ENCODE measurements around the gene G2E3. TPM values are rescaled to one million over a fixed set of nuclear protein-coding genes. Genes with fewer than 3 reads are reported as not detected.

G2E3 gene
- total and polyA plus RNA-seq, 2 of the 13 experiments (the other 11 are each of a cell fraction or from before 2014, with no cell fraction given): 22.8 to 63.0 TPM

- TF ChIP-seq, protein P1, sequence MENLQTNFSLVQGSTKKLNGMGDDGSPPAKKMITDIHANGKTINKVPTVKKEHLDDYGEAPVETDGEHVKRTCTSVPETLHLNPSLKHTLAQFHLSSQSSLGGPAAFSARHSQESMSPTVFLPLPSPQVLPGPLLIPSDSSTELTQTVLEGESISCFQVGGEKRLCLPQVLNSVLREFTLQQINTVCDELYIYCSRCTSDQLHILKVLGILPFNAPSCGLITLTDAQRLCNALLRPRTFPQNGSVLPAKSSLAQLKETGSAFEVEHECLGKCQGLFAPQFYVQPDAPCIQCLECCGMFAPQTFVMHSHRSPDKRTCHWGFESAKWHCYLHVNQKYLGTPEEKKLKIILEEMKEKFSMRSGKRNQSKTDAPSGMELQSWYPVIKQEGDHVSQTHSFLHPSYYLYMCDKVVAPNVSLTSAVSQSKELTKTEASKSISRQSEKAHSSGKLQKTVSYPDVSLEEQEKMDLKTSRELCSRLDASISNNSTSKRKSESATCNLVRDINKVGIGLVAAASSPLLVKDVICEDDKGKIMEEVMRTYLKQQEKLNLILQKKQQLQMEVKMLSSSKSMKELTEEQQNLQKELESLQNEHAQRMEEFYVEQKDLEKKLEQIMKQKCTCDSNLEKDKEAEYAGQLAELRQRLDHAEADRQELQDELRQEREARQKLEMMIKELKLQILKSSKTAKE (CRISPR knock-in tag; IDR thresholded peaks at IDR 0.05; ENCODE audit: borderline replicate concordance): no peak
- TF ChIP-seq SOX5 (CRISPR knock-in tag; IDR thresholded peaks at IDR 0.05; ENCODE audit: borderline replicate concordance): no peak
- TF ChIP-seq ZNF781 (CRISPR knock-in tag; IDR thresholded peaks at IDR 0.05; ENCODE audit: borderline replicate concordance, not compliant biosample characterization): no peak
- TF ChIP-seq ZNF12 (CRISPR knock-in tag; IDR thresholded peaks at IDR 0.05): 0 out of 2 replicates have a peak, but pooled peaks have one; percentile 35
- TF ChIP-seq ZNF280B (CRISPR knock-in tag; IDR thresholded peaks at IDR 0.05; ENCODE audit: borderline replicate concordance): no peak
- TF ChIP-seq, protein P2, sequence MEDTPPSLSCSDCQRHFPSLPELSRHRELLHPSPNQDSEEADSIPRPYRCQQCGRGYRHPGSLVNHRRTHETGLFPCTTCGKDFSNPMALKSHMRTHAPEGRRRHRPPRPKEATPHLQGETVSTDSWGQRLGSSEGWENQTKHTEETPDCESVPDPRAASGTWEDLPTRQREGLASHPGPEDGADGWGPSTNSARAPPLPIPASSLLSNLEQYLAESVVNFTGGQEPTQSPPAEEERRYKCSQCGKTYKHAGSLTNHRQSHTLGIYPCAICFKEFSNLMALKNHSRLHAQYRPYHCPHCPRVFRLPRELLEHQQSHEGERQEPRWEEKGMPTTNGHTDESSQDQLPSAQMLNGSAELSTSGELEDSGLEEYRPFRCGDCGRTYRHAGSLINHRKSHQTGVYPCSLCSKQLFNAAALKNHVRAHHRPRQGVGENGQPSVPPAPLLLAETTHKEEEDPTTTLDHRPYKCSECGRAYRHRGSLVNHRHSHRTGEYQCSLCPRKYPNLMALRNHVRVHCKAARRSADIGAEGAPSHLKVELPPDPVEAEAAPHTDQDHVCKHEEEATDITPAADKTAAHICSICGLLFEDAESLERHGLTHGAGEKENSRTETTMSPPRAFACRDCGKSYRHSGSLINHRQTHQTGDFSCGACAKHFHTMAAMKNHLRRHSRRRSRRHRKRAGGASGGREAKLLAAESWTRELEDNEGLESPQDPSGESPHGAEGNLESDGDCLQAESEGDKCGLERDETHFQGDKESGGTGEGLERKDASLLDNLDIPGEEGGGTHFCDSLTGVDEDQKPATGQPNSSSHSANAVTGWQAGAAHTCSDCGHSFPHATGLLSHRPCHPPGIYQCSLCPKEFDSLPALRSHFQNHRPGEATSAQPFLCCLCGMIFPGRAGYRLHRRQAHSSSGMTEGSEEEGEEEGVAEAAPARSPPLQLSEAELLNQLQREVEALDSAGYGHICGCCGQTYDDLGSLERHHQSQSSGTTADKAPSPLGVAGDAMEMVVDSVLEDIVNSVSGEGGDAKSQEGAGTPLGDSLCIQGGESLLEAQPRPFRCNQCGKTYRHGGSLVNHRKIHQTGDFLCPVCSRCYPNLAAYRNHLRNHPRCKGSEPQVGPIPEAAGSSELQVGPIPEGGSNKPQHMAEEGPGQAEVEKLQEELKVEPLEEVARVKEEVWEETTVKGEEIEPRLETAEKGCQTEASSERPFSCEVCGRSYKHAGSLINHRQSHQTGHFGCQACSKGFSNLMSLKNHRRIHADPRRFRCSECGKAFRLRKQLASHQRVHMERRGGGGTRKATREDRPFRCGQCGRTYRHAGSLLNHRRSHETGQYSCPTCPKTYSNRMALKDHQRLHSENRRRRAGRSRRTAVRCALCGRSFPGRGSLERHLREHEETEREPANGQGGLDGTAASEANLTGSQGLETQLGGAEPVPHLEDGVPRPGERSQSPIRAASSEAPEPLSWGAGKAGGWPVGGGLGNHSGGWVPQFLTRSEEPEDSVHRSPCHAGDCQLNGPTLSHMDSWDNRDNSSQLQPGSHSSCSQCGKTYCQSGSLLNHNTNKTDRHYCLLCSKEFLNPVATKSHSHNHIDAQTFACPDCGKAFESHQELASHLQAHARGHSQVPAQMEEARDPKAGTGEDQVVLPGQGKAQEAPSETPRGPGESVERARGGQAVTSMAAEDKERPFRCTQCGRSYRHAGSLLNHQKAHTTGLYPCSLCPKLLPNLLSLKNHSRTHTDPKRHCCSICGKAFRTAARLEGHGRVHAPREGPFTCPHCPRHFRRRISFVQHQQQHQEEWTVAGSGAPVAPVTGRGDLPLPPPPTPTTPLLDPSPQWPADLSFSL (CRISPR knock-in tag; IDR thresholded peaks at IDR 0.05): no peak
- TF ChIP-seq ZNF670 (CRISPR knock-in tag; IDR thresholded peaks at IDR 0.05; ENCODE audit: borderline replicate concordance): 0 out of 2 replicates have a peak, but pooled peaks have one; percentile 1
- TF ChIP-seq, protein P3, sequence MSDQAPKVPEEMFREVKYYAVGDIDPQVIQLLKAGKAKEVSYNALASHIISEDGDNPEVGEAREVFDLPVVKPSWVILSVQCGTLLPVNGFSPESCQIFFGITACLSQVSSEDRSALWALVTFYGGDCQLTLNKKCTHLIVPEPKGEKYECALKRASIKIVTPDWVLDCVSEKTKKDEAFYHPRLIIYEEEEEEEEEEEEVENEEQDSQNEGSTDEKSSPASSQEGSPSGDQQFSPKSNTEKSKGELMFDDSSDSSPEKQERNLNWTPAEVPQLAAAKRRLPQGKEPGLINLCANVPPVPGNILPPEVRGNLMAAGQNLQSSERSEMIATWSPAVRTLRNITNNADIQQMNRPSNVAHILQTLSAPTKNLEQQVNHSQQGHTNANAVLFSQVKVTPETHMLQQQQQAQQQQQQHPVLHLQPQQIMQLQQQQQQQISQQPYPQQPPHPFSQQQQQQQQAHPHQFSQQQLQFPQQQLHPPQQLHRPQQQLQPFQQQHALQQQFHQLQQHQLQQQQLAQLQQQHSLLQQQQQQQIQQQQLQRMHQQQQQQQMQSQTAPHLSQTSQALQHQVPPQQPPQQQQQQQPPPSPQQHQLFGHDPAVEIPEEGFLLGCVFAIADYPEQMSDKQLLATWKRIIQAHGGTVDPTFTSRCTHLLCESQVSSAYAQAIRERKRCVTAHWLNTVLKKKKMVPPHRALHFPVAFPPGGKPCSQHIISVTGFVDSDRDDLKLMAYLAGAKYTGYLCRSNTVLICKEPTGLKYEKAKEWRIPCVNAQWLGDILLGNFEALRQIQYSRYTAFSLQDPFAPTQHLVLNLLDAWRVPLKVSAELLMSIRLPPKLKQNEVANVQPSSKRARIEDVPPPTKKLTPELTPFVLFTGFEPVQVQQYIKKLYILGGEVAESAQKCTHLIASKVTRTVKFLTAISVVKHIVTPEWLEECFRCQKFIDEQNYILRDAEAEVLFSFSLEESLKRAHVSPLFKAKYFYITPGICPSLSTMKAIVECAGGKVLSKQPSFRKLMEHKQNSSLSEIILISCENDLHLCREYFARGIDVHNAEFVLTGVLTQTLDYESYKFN (CRISPR knock-in tag; conservative IDR thresholded peaks at IDR 0.05): no peak
- TF ChIP-seq, protein P4, sequence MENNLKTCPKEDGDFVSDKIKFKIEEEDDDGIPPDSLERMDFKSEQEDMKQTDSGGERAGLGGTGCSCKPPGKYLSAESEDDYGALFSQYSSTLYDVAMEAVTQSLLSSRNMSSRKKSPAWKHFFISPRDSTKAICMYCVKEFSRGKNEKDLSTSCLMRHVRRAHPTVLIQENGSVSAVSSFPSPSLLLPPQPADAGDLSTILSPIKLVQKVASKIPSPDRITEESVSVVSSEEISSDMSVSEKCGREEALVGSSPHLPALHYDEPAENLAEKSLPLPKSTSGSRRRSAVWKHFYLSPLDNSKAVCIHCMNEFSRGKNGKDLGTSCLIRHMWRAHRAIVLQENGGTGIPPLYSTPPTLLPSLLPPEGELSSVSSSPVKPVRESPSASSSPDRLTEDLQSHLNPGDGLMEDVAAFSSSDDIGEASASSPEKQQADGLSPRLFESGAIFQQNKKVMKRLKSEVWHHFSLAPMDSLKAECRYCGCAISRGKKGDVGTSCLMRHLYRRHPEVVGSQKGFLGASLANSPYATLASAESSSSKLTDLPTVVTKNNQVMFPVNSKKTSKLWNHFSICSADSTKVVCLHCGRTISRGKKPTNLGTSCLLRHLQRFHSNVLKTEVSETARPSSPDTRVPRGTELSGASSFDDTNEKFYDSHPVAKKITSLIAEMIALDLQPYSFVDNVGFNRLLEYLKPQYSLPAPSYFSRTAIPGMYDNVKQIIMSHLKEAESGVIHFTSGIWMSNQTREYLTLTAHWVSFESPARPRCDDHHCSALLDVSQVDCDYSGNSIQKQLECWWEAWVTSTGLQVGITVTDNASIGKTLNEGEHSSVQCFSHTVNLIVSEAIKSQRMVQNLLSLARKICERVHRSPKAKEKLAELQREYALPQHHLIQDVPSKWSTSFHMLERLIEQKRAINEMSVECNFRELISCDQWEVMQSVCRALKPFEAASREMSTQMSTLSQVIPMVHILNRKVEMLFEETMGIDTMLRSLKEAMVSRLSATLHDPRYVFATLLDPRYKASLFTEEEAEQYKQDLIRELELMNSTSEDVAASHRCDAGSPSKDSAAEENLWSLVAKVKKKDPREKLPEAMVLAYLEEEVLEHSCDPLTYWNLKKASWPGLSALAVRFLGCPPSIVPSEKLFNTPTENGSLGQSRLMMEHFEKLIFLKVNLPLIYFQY (CRISPR knock-in tag; IDR thresholded peaks at IDR 0.05; ENCODE audit: borderline replicate concordance): no peak; the same call in 1 of the 2 replicates
These were observed 62.5 kb downstream of the G2E3 start (continued) for GRCh38 chr14:30621354-30621939.
